Embryonic facial prominence (tissue), 1 donor: ENCODE results near the gene CLCN1.

Experiments used
- DNase-seq: peaks from one replicate; pipeline ENCODE4 v3.0.0-alpha.2; 2016; ENCODE audit errors: extremely low spot score

Gene CLCN1

GRCh38 chr7:143396625-143397556 is 81.0 kb downstream of the CLCN1 start:
- DNase-seq = no peak

GRCh38 chr7:143397710-143398530 is 82.0 kb downstream of the CLCN1 start:
- no peak for DNase-seq

- DNase-seq = no peak
These were observed 82.7 kb downstream of the CLCN1 start for GRCh38 chr7:143398616-143399015.

- no peak for DNase-seq
These were observed 83.2 kb downstream of the CLCN1 start for GRCh38 chr7:143399151-143399550.

GRCh38 chr7:143399642-143400041 is 83.7 kb downstream of the CLCN1 start:
- DNase-seq = no peak

- DNase-seq = no peak
These were observed 85.4 kb downstream of the CLCN1 start for GRCh38 chr7:143401265-143401664.
